Mesendoderm (in vitro differentiated cells): ENCODE data around the gene DFFB.
"Not testable (repeated sequence)": the region's sequence is repeated elsewhere in the genome, so short reads cannot be mapped to it uniquely, and the experiment has no call there.

Experiments used
- DNase-seq: peaks from one replicate; pipeline ENCODE4 v3.0.0; 2013
- H2AK5ac ChIP-seq: 2 replicates; pipeline ENCODE4 v1.6.1; 2013; ENCODE audit warnings: low read length, inconsistent platforms
- H2BK120ac ChIP-seq: 2 replicates; pipeline ENCODE4 v1.6.1; 2013; ENCODE audit warnings: low read depth, mild to moderate bottlenecking, low read length, moderate library complexity, mixed read lengths
- H2BK15ac ChIP-seq: replicated peaks from 2 replicates; pipeline ENCODE4 v1.6.1; 2013; ENCODE audit warnings: low read depth, mild to moderate bottlenecking, moderate library complexity
- H2BK5ac ChIP-seq: 2 replicates; pipeline ENCODE4 v1.6.1; 2013; ENCODE audit warnings: low read length, inconsistent platforms
- H3K18ac ChIP-seq: 2 replicates; pipeline ENCODE4 v1.6.1; 2013; ENCODE audit warnings: mild to moderate bottlenecking, low read length, mixed read lengths
- H3K23ac ChIP-seq: one replicate; pipeline ENCODE4 v1.6.1; 2013; ENCODE audit warnings: low read length
- H3K27ac ChIP-seq: 2 replicates; pipeline ENCODE4 v1.5.1; 2013; ENCODE audit warnings: low read depth, mild to moderate bottlenecking, inconsistent platforms, low read length, moderate library complexity
- H3K27me3 ChIP-seq: 2 replicates; pipeline ENCODE4 v1.6.1; 2013; ENCODE audit warnings: low read length, control low read depth, mild to moderate bottlenecking, inconsistent platforms; ENCODE audit not compliant: insufficient read depth, poor library complexity
- H3K36me3 ChIP-seq: 2 replicates; pipeline ENCODE4 v1.6.1; 2013; ENCODE audit warnings: low read length, inconsistent platforms; ENCODE audit not compliant: control insufficient read depth, insufficient read depth
- H3K4ac ChIP-seq: one replicate; pipeline ENCODE4 v1.6.1; 2013; ENCODE audit warnings: low read depth, mild to moderate bottlenecking, low read length, moderate library complexity
- H3K4me1 ChIP-seq: 2 replicates; pipeline ENCODE4 v1.6.1; 2013; ENCODE audit warnings: low read depth, low read length, inconsistent platforms; ENCODE audit not compliant: control insufficient read depth
- H3K4me2 ChIP-seq: 2 replicates; pipeline ENCODE4 v1.6.1; 2013; ENCODE audit warnings: low read length
- H3K4me3 ChIP-seq: 2 replicates; pipeline ENCODE4 v1.5.1; 2013; ENCODE audit warnings: mild to moderate bottlenecking, low read length
- H3K56ac ChIP-seq: one replicate; pipeline ENCODE4 v1.6.1; 2013; ENCODE audit warnings: low read length
- H3K79me1 ChIP-seq: 2 replicates; pipeline ENCODE4 v1.6.1; 2013; ENCODE audit warnings: low read length, inconsistent platforms
- H3K79me2 ChIP-seq: 2 replicates; pipeline ENCODE4 v1.6.1; 2013; ENCODE audit warnings: mild to moderate bottlenecking, low read length; ENCODE audit not compliant: control insufficient read depth, insufficient read depth
- H3K9ac ChIP-seq: 2 replicates; pipeline ENCODE4 v1.6.1; 2013; ENCODE audit warnings: low read length, inconsistent platforms
- H4K5ac ChIP-seq: one replicate; pipeline ENCODE4 v1.6.1; 2013; ENCODE audit warnings: low read length
- H4K8ac ChIP-seq: one replicate; pipeline ENCODE4 v1.6.1; 2013; ENCODE audit warnings: low read depth, mild to moderate bottlenecking, control low read depth, low read length, moderate library complexity
- WGBS: extraction: QIAGEN DNeasy Blood & Tissue Kit; methylation state at CpG from one replicate; pipeline ENCODE4 v1.1.7; 2013; ENCODE audit warnings: low lambda C conversion rate, missing lambda C conversion rate; ENCODE audit not compliant: insufficient coverage; ENCODE audit errors: extremely low coverage; 5-methylcytosine and 5-hydroxymethylcytosine counted together

DFFB gene

GRCh38 chr1:3914911-3915310 lies 57.6 kb downstream of the DFFB start:
- Histone ChIP-seq H3K56ac (no peak overlapping the region), H2AK5ac (no peak overlapping the region)
- WGBS, result no CpG with 5 or more reads among the region's 14 CpGs

DNA sequence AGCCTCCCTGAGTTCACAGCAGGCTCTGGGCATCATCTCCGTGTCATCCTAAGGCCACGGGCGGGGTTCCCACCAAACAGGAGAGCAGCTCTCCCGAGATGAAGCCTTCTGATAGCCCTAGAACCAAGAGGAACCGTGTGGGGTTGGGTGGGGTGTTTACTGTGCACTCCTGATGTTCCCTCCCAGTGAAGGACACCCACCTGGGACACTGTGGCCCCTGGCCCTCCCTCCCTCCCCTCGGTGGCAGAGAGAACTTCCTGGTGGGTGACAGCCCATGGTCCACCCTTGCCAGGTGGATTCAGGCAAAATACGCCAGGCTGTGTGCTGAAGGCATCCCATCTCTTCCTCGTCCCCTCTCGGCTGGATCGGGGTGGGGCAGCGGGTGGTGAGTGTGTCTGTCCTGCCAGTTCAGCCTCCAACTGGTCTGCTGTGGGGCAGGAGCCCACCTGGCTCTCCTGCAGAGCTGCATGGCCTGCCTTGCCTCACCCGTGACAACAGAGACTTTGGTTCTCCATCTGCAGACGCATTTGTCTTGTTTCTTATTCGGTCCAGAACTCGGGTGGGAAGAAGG lies 58.4 kb downstream of the DFFB start:
- DNase-seq, result no peak
- Histone ChIP-seq H3K18ac (no peak overlapping the region), H3K4me3 (no peak overlapping the region), H2BK5ac (no peak overlapping the region), H3K79me2 (no peaks in the 10 kb centered on the region), H3K4ac (no peak overlapping the region), H4K5ac (no peak overlapping the region), H3K23ac (no peak overlapping the region), H3K27me3 (no peaks in the 10 kb centered on the region), H2BK120ac (no peak overlapping the region), H3K4me2 (no peak overlapping the region), H3K36me3 (no peaks in the 10 kb centered on the region), H3K27ac (no peak overlapping the region), H4K8ac (no peak overlapping the region), H2AK5ac (no peak overlapping the region), H3K56ac (no peak overlapping the region), H3K4me1 (peaks cover 2% of the 10 kb centered on the region), H3K79me1 (no peaks in the 10 kb centered on the region), H3K9ac (no peak overlapping the region), H2BK15ac (no peak overlapping the region)
- WGBS, result no CpG with 5 or more reads among the region's 15 CpGs

More at GRCh38 chr1:3914911-3915310, 57.6 kb downstream of the DFFB start:
- Histone ChIP-seq H3K4me2 (no peak overlapping the region), H2BK5ac (no peak overlapping the region), H3K27me3 (no peaks in the 10 kb centered on the region), H3K79me2 (no peaks in the 10 kb centered on the region), H3K36me3 (no peaks in the 10 kb centered on the region), H3K4me1 (peaks cover 2% of the 10 kb centered on the region), H3K27ac (no peak overlapping the region), H3K9ac (no peak overlapping the region), H3K23ac (no peak overlapping the region), H4K5ac (no peak overlapping the region), H3K79me1 (no peaks in the 10 kb centered on the region), H3K4ac (no peak overlapping the region), H4K8ac (no peak overlapping the region), H3K18ac (no peak overlapping the region), H3K4me3 (no peak overlapping the region), H2BK15ac (no peak overlapping the region), H2BK120ac (no peak overlapping the region)
- DNase-seq, result no peak

DNA sequence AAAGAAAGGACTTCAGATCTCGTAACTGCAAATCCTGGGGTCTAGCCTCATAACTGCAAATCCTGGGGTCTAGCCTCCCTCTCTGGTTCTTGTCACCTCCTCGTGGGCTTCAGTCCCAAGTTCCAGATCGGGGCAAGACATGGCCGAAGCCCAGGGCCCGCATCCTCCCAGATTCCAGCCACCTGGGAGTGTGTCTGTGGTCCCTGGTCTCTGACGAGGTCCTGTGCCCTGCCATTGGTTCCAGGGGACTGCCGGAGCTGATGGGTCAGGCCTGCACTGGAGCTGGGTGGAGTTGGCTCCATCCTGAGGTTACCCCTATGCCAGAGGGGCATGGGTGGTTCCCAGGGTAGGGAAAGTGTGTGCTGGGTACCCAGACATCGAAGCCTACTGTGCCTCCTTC lies 60.5 kb downstream of the DFFB start:
- Histone ChIP-seq H3K4me2 (no peak overlapping the region), H2BK15ac (no peak overlapping the region), H3K4ac (no peak overlapping the region), H3K4me3 (no peak overlapping the region), H3K27ac (no peak overlapping the region), H4K5ac (no peak overlapping the region), H2AK5ac (no peak overlapping the region), H3K36me3 (no peaks in the 10 kb centered on the region), H3K23ac (no peak overlapping the region), H3K56ac (no peak overlapping the region), H3K79me2 (no peaks in the 10 kb centered on the region), H3K18ac (no peak overlapping the region), H3K4me1 (no peaks in the 10 kb centered on the region), H4K8ac (no peak overlapping the region), H3K27me3 (no peaks in the 10 kb centered on the region), H3K79me1 (no peaks in the 10 kb centered on the region), H2BK5ac (no peak overlapping the region), H3K9ac (no peak overlapping the region), H2BK120ac (no peak overlapping the region)
- WGBS, result no CpG with 5 or more reads among the region's 8 CpGs
- DNase-seq, result no peak

- H3K18ac ChIP-seq, DNase-seq, H2BK5ac ChIP-seq, H3K36me3 ChIP-seq, H3K27ac ChIP-seq, H2AK5ac ChIP-seq, H3K79me2 ChIP-seq, H3K56ac ChIP-seq, H3K4ac ChIP-seq, H3K4me1 ChIP-seq, H3K4me3 ChIP-seq, H3K4me2 ChIP-seq, H3K9ac ChIP-seq, H2BK15ac ChIP-seq, H4K8ac ChIP-seq, H2BK120ac ChIP-seq, H3K23ac ChIP-seq, H3K79me1 ChIP-seq, H3K27me3 ChIP-seq, H4K5ac ChIP-seq: not testable (repeated sequence)
- no CpG with 5 or more reads among the region's 6 CpGs for WGBS
These were observed 61.1 kb downstream of the DFFB start for GRCh38 chr1:3918359-3918758.

DNA sequence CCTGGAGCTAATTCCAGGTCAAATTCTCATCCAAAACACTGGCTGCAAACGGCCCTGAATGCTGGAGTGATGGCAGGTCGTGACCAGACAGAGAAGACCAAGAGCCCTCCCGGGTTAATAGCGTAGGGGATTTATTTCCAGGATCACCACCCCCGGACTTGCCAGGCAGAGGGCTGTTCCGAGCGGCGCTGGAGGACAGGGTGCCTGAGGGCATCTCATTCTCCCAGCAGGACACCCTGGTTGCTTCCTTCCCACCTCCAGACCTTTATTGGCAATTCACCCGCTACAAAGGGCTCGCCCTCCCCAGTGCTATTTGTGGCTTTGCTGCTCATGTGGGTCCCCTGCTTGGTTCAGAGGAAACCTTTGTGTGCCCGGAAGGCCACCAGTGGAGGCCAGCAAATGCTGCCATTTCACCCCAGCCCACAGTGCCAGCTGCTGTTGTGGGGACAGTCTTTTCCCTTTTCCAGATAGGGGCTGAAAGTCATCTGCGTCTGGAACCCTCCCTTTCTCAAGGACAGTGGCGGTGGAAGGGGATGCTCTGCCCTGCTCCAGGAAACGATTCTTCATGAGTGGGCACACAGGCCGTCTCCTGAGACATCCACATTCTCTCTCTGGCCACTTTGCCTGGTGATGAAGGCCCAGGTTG lies 61.8 kb downstream of the DFFB start:
- H3K79me1 ChIP-seq, result no peaks in the 10 kb centered on the region
- WGBS, result no CpG with 5 or more reads among the region's 15 CpGs
- DNase-seq, result no peak
- H3K4ac ChIP-seq, result no peak overlapping the region
- H3K4me3 ChIP-seq, result no peak overlapping the region
- no peaks in the 10 kb centered on the region for H3K4me1 ChIP-seq
- H3K56ac ChIP-seq, result no peak overlapping the region
- no peak overlapping the region for H4K5ac ChIP-seq
- no peaks in the 10 kb centered on the region for H3K79me2 ChIP-seq
- H2BK15ac ChIP-seq, result no peak overlapping the region
- no peak overlapping the region for H3K27ac ChIP-seq
- no peak overlapping the region for H3K9ac ChIP-seq
- no peak overlapping the region for H3K4me2 ChIP-seq
- no peak overlapping the region for H2BK5ac ChIP-seq
- H2AK5ac ChIP-seq, result no peak overlapping the region
- no peak overlapping the region for H4K8ac ChIP-seq
- H3K27me3 ChIP-seq, result no peaks in the 10 kb centered on the region
- H3K18ac ChIP-seq, result no peak overlapping the region
- no peak overlapping the region for H2BK120ac ChIP-seq
- no peaks in the 10 kb centered on the region for H3K36me3 ChIP-seq
- no peak overlapping the region for H3K23ac ChIP-seq

DNA sequence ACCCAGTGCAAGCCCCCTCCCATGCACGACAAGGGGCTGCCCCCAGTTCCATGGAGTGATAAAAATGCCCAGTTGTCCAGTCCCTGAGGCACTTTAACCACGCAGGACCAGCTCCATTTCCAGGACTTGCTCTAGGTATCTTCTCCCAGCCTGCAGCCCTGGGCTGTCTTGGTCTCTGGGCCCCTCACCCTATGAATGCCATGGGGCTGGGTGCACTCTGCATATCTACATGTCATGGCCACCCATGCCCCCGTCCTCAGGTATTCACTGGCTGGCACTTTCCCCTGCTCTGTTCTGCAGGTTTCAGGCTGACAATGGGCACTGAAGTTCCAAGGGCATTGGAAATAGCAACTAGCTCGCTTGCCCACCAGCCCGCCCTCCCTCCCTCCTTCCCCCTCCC lies 62.4 kb downstream of the DFFB start:
- H3K23ac ChIP-seq, result no peak overlapping the region
- no peak overlapping the region for H3K27ac ChIP-seq
- no peak overlapping the region for H2AK5ac ChIP-seq
- H2BK5ac ChIP-seq, result no peak overlapping the region
- no peak overlapping the region for H3K4me3 ChIP-seq
- no peaks in the 10 kb centered on the region for H3K27me3 ChIP-seq
- H3K36me3 ChIP-seq, result no peaks in the 10 kb centered on the region
- H3K4me2 ChIP-seq, result no peak overlapping the region
- no peak overlapping the region for H3K56ac ChIP-seq
- H3K4me1 ChIP-seq, result no peaks in the 10 kb centered on the region
- DNase-seq, result no peak
- H4K8ac ChIP-seq, result no peak overlapping the region
- no peak overlapping the region for H3K18ac ChIP-seq
- no peak overlapping the region for H3K4ac ChIP-seq
- no peak overlapping the region for H3K9ac ChIP-seq
- no peak overlapping the region for H4K5ac ChIP-seq
- no peaks in the 10 kb centered on the region for H3K79me2 ChIP-seq
- no CpG with 5 or more reads among the region's 5 CpGs for WGBS
- no peak overlapping the region for H2BK15ac ChIP-seq
- no peak overlapping the region for H2BK120ac ChIP-seq
- H3K79me1 ChIP-seq, result no peaks in the 10 kb centered on the region
